GM21717 (cell line): ENCODE results near the gene FOXF2.

ENCODE experiments used
- ATAC-seq: cut with Tn5 transposase; IDR thresholded peaks from one replicate; pipeline ENCODE4 v1.9.1; 2021; ENCODE audit warnings: mild to moderate bottlenecking, moderate library complexity; ENCODE audit not compliant: unreplicated experiment

Gene FOXF2

DNA sequence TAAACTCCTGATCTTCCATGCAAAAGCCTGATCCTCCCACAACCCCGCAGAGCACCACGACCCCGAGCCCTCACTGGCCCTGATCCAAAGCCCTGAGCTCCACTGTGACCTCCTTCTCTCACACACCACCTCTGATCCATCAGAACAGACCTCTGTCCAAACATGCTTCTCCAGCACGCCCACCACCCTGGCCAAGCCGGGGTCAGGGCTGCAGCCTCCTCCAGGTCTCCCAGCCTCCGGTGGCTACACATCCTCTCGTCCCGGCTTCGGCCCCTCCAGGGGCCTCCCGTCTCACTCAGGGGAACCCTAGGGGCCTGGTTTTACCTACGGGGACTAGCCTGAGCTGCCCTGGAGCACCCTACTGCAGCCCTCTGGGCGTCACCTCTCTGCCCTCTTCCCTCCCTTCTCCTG lies 49.1 kb downstream of the FOXF2 start:
- ATAC-seq, result no peak

DNA sequence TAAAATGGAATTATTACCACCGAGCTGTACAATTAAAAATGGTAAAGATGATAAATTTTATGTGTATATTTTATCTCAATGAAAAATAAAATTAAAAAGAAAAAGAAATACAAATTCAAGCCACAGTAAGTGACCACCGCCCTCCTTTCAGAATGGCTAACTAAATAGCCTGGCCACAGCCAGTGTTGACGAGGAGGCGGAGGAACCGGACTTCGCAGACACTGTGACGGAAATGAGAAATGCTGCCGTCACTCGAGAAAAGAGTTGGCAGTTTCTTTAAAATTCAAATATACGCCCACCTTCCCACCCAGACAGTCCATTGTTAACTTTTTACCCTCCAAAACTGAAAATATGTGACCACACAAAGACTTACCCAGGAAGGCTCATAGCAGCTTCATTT lies 50.0 kb downstream of the FOXF2 start:
- no peak for ATAC-seq

DNA sequence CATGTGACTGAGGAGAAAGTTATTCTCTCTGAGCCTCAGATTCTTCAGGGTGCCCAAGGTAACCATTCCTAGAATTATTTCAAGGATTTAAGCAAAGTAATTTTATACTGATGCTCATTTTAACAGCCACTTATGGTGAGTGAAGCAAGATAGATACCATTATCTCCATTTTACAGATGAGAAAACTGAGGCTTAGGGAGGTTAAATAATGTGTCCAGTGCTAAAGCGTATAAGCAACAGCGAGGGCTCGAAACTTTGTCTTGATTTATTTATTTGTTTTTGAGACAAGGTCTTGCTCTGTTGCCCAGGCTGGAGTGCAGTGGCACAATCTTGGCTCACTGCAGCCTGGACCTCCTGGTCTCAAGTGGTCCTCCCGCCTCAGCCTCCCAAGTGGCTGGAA lies 53.6 kb downstream of the FOXF2 start:
- ATAC-seq, result no peak
